HepG2 (cell line): ENCODE data around the gene GRB2. TPM values are rescaled to one million over a fixed set of nuclear protein-coding genes. Genes with fewer than 3 reads are reported as not detected.

Experiments used
- ATAC-seq: fragments of 200-7000 bp; cut with Tn5 transposase; 3 replicates; pipeline ENCODE4 v1.9.1; 2020; ENCODE audit warnings: mild to moderate bottlenecking, moderate library complexity
- BruUV-seq: library from RNA; stranded (reverse); fragments of 400-500 nt; replicated peaks from 2 replicates; lab custom pipeline; 2021; lab: Mats Ljungman, UMichigan
- CTCF ChIA-PET: fragments of 300-600 bp; formaldehyde crosslinking; extraction: SDS; loops from one replicate; lab custom pipeline; 2021; ENCODE audit warnings: low total read pairs, inconsistent platforms, low intra/inter-chr PET ratio; lab: Yijun Ruan, JAX
- POLR2A ChIA-PET: fragments of 350-600 bp; sonication (Branson Sonifier 250); formaldehyde crosslinking; loops from one replicate; lab custom pipeline; 2020; ENCODE audit warnings: antibody characterized with exemption, inconsistent platforms; lab: Yijun Ruan, JAX
- DNase-seq: peaks from one replicate; pipeline ENCODE4 v3.0.0-alpha.2; 2015; ENCODE audit warnings: low spot score
- FAIRE-seq: peaks from 3 replicates; lab custom pipeline; 2011; peaks lifted over from hg19 to GRCh38; lab: Jason Lieb, UNC
- H2AFZ ChIP-seq: one replicate; pipeline ENCODE4 v1.6.1; 2011; ENCODE audit warnings: low read length, inconsistent platforms
- H3K27ac ChIP-seq: fragments of 300-600 bp; 3 replicates; pipeline ENCODE4 v1.8.0; 2011; ENCODE audit warnings: mixed run types, mild to moderate bottlenecking, mixed read lengths, low read length, inconsistent platforms; ENCODE audit not compliant: insufficient read depth; ENCODE audit errors: extremely low read length
- H3K27me3 ChIP-seq, 2 experiments: fragments of 200-600 bp in 1 of 2; 2 replicates in 1 of 2; 3 replicates in 1 of 2; pipeline versions ENCODE4 v1.6.0 to v1.8.0; 2011; ENCODE audit warnings: low read length in 2 of 2, mild to moderate bottlenecking in 2 of 2, moderate library complexity in 2 of 2, inconsistent platforms in 1 of 2; ENCODE audit not compliant: insufficient read depth in 2 of 2, control insufficient read depth in 1 of 2
- H3K36me3 ChIP-seq, 2 experiments: fragments of 200-600 bp in 1 of 2; replicated peaks in 1 of 2; 2 replicates in 1 of 2; 3 replicates in 1 of 2; pipeline versions ENCODE4 v1.5.1 to v1.8.0; 2011; ENCODE audit warnings: low read length in 2 of 2, inconsistent platforms in 1 of 2; ENCODE audit not compliant: insufficient read depth in 2 of 2, control insufficient read depth in 1 of 2
- H3K4me1 ChIP-seq: 2 replicates; pipeline ENCODE4 v1.5.1; 2012; ENCODE audit warnings: low read length, inconsistent platforms; ENCODE audit not compliant: insufficient read depth
- H3K4me2 ChIP-seq: 2 replicates; pipeline ENCODE4 v1.6.0; 2011; ENCODE audit warnings: low read depth, low read length, inconsistent platforms
- H3K4me3 ChIP-seq, 3 experiments: fragments of 200-600 bp in 1 of 3; sonication (generic), shearing (Covaris generic) in 1 of 3; replicated peaks in 1 of 3; 2 replicates each; pipeline ENCODE4 v1.5.1; 2011 to 2016; ENCODE audit warnings: low read length in 3 of 3, inconsistent platforms in 2 of 3, low read depth in 2 of 3, mild to moderate bottlenecking in 2 of 3, control low read depth in 1 of 3, mixed read lengths in 1 of 3; ENCODE audit not compliant: insufficient read depth in 1 of 3
- H3K79me2 ChIP-seq: one replicate; pipeline ENCODE4 v1.6.1; 2011; ENCODE audit warnings: low read length, inconsistent platforms; ENCODE audit not compliant: insufficient read depth
- H3K9ac ChIP-seq: 2 replicates; pipeline ENCODE4 v1.6.0; 2011; ENCODE audit warnings: mild to moderate bottlenecking, low read depth, low read length, inconsistent platforms; ENCODE audit not compliant: insufficient read depth
- H3K9me3 ChIP-seq: 2 replicates; pipeline ENCODE4 v1.5.1; 2012; ENCODE audit warnings: mild to moderate bottlenecking, low read length
- H4K20me1 ChIP-seq: 2 replicates; pipeline ENCODE4 v1.6.0; 2011; ENCODE audit warnings: inconsistent platforms, mild to moderate bottlenecking, low read length, moderate library complexity; ENCODE audit not compliant: insufficient read depth
- AKAP8 ChIP-seq: sonication (generic); formaldehyde crosslinking; IDR thresholded peaks from 2 replicates; pipeline ENCODE4 v1.5.1; 2020; ENCODE audit warnings: mild to moderate bottlenecking, missing genetic modification reagents
- BCL3 ChIP-seq: sonication (generic); formaldehyde crosslinking; IDR thresholded peaks from 2 replicates; pipeline ENCODE4 v1.5.1; 2020; ENCODE audit warnings: mild to moderate bottlenecking, missing genetic modification reagents, moderate library complexity
- FOXO1 ChIP-seq: sonication (generic); formaldehyde crosslinking; IDR thresholded peaks from 2 replicates; pipeline ENCODE4 v1.4.0; 2020; ENCODE audit warnings: missing genetic modification reagents
- JUN ChIP-seq: sonication (generic); formaldehyde crosslinking; IDR thresholded peaks from 2 replicates; pipeline ENCODE4 v1.4.0; 2020; ENCODE audit warnings: mild to moderate bottlenecking, missing genetic modification reagents
- MATR3 ChIP-seq: sonication (generic); formaldehyde crosslinking; IDR thresholded peaks from 2 replicates; pipeline ENCODE4 v1.4.0; 2020; ENCODE audit warnings: missing genetic modification reagents
- NFRKB ChIP-seq: fragments of 450-650 bp; IDR thresholded peaks from 2 replicates; pipeline ENCODE4 v1.6.1; 2017
- RELA ChIP-seq: sonication (generic); formaldehyde crosslinking; IDR thresholded peaks from 2 replicates; pipeline ENCODE4 v1.4.0; 2020; ENCODE audit warnings: missing genetic modification reagents
- RXRA ChIP-seq: sonication (generic); formaldehyde crosslinking; IDR thresholded peaks from 2 replicates; pipeline ENCODE4 v1.5.1; 2020; ENCODE audit warnings: missing genetic modification reagents
- SNAI1 ChIP-seq: sonication (generic); formaldehyde crosslinking; IDR thresholded peaks from 2 replicates; pipeline ENCODE4 v1.5.0; 2020; ENCODE audit warnings: mild to moderate bottlenecking, missing genetic modification reagents, borderline replicate concordance
- SNAPC2 ChIP-seq: sonication (generic); formaldehyde crosslinking; IDR thresholded peaks from 2 replicates; pipeline ENCODE4 v1.8.1; 2022; ENCODE audit warnings: mild to moderate bottlenecking, missing genetic modification reagents
- SOX6 ChIP-seq, 2 experiments: fragments of 450-650 bp in 1 of 2; sonication (generic) in 1 of 2; formaldehyde crosslinking in 1 of 2; IDR thresholded peaks; 2 replicates each; pipeline versions ENCODE4 v1.4.0 to v1.6.1; 2017 to 2020; ENCODE audit warnings: antibody characterized with exemption in 1 of 2, mild to moderate bottlenecking in 1 of 2, missing genetic modification reagents in 1 of 2
- SRY ChIP-seq: sonication (generic); formaldehyde crosslinking; IDR thresholded peaks from 2 replicates; pipeline ENCODE4 v1.8.0; 2022; ENCODE audit warnings: mild to moderate bottlenecking, missing genetic modification reagents
- TAF1 ChIP-seq: sonication (generic); formaldehyde crosslinking; IDR thresholded peaks from 2 replicates; pipeline ENCODE4 v1.4.0; 2020; ENCODE audit warnings: missing genetic modification reagents
- ZBTB38 ChIP-seq: sonication (generic); formaldehyde crosslinking; IDR thresholded peaks from 2 replicates; pipeline ENCODE4 v1.5.1; 2020; ENCODE audit warnings: mild to moderate bottlenecking, missing genetic modification reagents
- ZKSCAN5 ChIP-seq: sonication (generic); formaldehyde crosslinking; IDR thresholded peaks from 2 replicates; pipeline ENCODE4 v1.5.1; 2020; ENCODE audit warnings: mild to moderate bottlenecking, missing genetic modification reagents
- ZNF251 ChIP-seq: sonication (generic); formaldehyde crosslinking; IDR thresholded peaks from 2 replicates; pipeline ENCODE4 v1.9.0; 2021; ENCODE audit warnings: mild to moderate bottlenecking, missing genetic modification reagents
- ZNF256 ChIP-seq: sonication (generic); formaldehyde crosslinking; conservative IDR thresholded peaks from 2 replicates; pipeline ENCODE4 v1.4.0; 2020; ENCODE audit warnings: missing genetic modification reagents
- ZNF552 ChIP-seq: sonication (generic); formaldehyde crosslinking; IDR thresholded peaks from 2 replicates; pipeline ENCODE4 v1.9.0; 2022; ENCODE audit warnings: missing genetic modification reagents, mild to moderate bottlenecking, borderline replicate concordance
- ZNF563 ChIP-seq: sonication (generic); formaldehyde crosslinking; IDR thresholded peaks from 2 replicates; pipeline ENCODE4 v1.8.0; 2022; ENCODE audit warnings: mild to moderate bottlenecking, moderate library complexity, missing genetic modification reagents
- ZNF567 ChIP-seq: sonication (generic); formaldehyde crosslinking; IDR thresholded peaks from 2 replicates; pipeline ENCODE4 v1.8.1; 2023; ENCODE audit warnings: mild to moderate bottlenecking, missing genetic modification reagents, borderline replicate concordance
- ZNF777 ChIP-seq: sonication (generic); formaldehyde crosslinking; IDR thresholded peaks from 2 replicates; pipeline ENCODE4 v1.4.0; 2020; ENCODE audit warnings: missing genetic modification reagents
- WGBS: methylation state at CpG from one replicate; pipeline ENCODE4 v1.1.6; 2017; ENCODE audit warnings: low lambda C conversion rate; 5-methylcytosine and 5-hydroxymethylcytosine counted together
- in situ Hi-C: cut with HindIII; loops from 2 replicates; pipeline ENCODE4 v1.10.0; 2017; ENCODE audit warnings: low pct_unique_long_range_greater_than_20kb; ENCODE audit not compliant: extremely low pct_ligation_motif_present
- intact Hi-C: fragments of 100-400 bp; cut with micrococcal nuclease; formaldehyde crosslinking; loops from one replicate; pipeline ENCODE4 v1.10.0; 2022; ENCODE audit not compliant: unreplicated experiment
- polyA plus RNA-seq, 8 experiments: library from polyadenylated mRNA; depleted of rRNA in 3 of 8; stranded (reverse) in 7 of 8; unstranded in 1 of 8; fragments of >200 nt; fragmentation: Illumina TruSeq in 4 of 8; extraction: Trizol in 4 of 8; gene quantifications; 2 replicates each; pipeline versions ENCODE4 v1.2.1 to v1.2.3, GENCODE V29; 2011 to 2016; ENCODE audit warnings: low read depth in 4 of 8, missing spikeins in 1 of 8, mixed read lengths in 1 of 8; ENCODE audit not compliant: insufficient read depth in 1 of 8
- total RNA-seq, 5 experiments: library from RNA; depleted of rRNA; stranded (reverse); fragments of >200 nt; fragmentation: Illumina TruSeq; extraction: Trizol; gene quantifications; 2 replicates each; pipeline ENCODE4 v1.2.3, GENCODE V29; 2016; ENCODE audit warnings: low read depth in 1 of 5

Gene GRB2
- total and polyA plus RNA-seq, 2 of the 13 experiments (the other 11 are each of a cell fraction or from before 2014, with no cell fraction given): 84.6 to 92.3 TPM

GRCh38 chr17:75345514-75346167, 59.8 kb downstream of the GRB2 start:
- FAIRE-seq (peak; percentile 28), DNase-seq (no peak), ATAC-seq (no peak)
- Histone ChIP-seq H3K36me3 (0 out of 5 replicates have a peak, but pooled peaks cover 0 to 4% of the 10 kb centered on the region in 2 experiments), H3K27ac (no peak overlapping the region), H3K9me3 (no peaks in the 10 kb centered on the region), H3K4me3 (no peak overlapping the region), H3K27me3 (no peaks in the 10 kb centered on the region), H3K79me2 (peaks cover 76% of the 10 kb centered on the region), H3K4me2 (no peak overlapping the region), H4K20me1 (peaks cover 18% of the 10 kb centered on the region), H3K9ac (no peak overlapping the region), H3K4me1 (peaks cover 74% of the 10 kb centered on the region), H2AFZ (no peak overlapping the region)
- in situ Hi-C loops (no loop called here), intact Hi-C loops (no loop called here)
- 92% methylated on average over 8 of the region's 8 CpGs for whole genome bisulfite sequencing
- TF ChIP-seq AKAP8 (CRISPR knock-in tag) (no peak), RXRA (no peak), ZBTB38 (peak; percentile 29; the same call in 1 of the 2 replicates), SRY (no peak), SOX6 (IDR thresholded peaks at IDR 0.05) (no peak), SOX6 (CRISPR knock-in tag; IDR thresholded peaks at IDR 0.05) (no peak), ZNF251 (no peak)
- CTCF ChIA-PET: no interaction called here
- BruUV-seq: no TSS peak
- POLR2A ChIA-PET: interaction anchor here (2.6 kb wide), 1 partner anchor 48 kb away, joined by 10 read pairs; no protein-coding TSS in a partner anchor

GRCh38 chr17:75344666-75345065, 60.8 kb downstream of the GRB2 start:
- 99% methylated on average over 5 of the region's 5 CpGs for WGBS
- BruUV-seq: no TSS peak
- ChIA-PET POLR2A (interaction anchor here (2.6 kb wide), 1 partner anchor 49 kb away, joined by 10 read pairs; no protein-coding TSS in a partner anchor), CTCF (no interaction called here)
- H3K4me3 ChIP-seq: no peak overlapping the region
- FAIRE-seq (no peak), DNase-seq (no peak), ATAC-seq (no peak)
- no peak overlapping the region for H2AFZ ChIP-seq
- peaks cover 76% of the 10 kb centered on the region for H3K79me2 ChIP-seq
- no peak overlapping the region for H3K27ac ChIP-seq
- 0 out of 5 replicates have a peak, but pooled peaks cover 0 to 4% of the 10 kb centered on the region in 2 experiments for H3K36me3 ChIP-seq
- H3K4me2 ChIP-seq: no peak overlapping the region
- no peaks in the 10 kb centered on the region for H3K27me3 ChIP-seq
- H4K20me1 ChIP-seq: peaks cover 16% of the 10 kb centered on the region
- intact Hi-C loops: no loop called here
- H3K9ac ChIP-seq: no peak overlapping the region
- no peaks in the 10 kb centered on the region for H3K9me3 ChIP-seq
- in situ Hi-C loops: no loop called here
- H3K4me1 ChIP-seq: peaks cover 64% of the 10 kb centered on the region
- TF ChIP-seq ZNF777 (CRISPR knock-in tag) (no peak), SNAPC2 (CRISPR knock-in tag) (no peak), BCL3 (CRISPR knock-in tag) (no peak), TAF1 (CRISPR knock-in tag) (no peak), ZNF552 (CRISPR knock-in tag) (no peak), RELA (CRISPR knock-in tag) (no peak), MATR3 (CRISPR knock-in tag) (no peak), ZNF256 (CRISPR knock-in tag) (no peak), SNAI1 (no peak), ZNF563 (CRISPR knock-in tag) (no peak), JUN (CRISPR knock-in tag) (no peak), NFRKB (no peak), ZKSCAN5 (CRISPR knock-in tag) (no peak), ZNF567 (CRISPR knock-in tag) (no peak), FOXO1 (CRISPR knock-in tag) (no peak)
